Activated T-helper 1 cell treated with anti-CD3 and anti-CD28 coated beads, Interleukin-2, amount 50 U/mL, for 16 hours (primary cell): ENCODE measurements around the gene PPCDC.

ENCODE experiments used
- DNase-seq, 2 donors: peaks; one replicate each; pipeline ENCODE4 v3.0.0-alpha.2; 2020; ENCODE audit warnings: low read depth in 1 of 2, low spot score in 1 of 2

The PPCDC gene, protein sequence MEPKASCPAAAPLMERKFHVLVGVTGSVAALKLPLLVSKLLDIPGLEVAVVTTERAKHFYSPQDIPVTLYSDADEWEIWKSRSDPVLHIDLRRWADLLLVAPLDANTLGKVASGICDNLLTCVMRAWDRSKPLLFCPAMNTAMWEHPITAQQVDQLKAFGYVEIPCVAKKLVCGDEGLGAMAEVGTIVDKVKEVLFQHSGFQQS

DNA sequence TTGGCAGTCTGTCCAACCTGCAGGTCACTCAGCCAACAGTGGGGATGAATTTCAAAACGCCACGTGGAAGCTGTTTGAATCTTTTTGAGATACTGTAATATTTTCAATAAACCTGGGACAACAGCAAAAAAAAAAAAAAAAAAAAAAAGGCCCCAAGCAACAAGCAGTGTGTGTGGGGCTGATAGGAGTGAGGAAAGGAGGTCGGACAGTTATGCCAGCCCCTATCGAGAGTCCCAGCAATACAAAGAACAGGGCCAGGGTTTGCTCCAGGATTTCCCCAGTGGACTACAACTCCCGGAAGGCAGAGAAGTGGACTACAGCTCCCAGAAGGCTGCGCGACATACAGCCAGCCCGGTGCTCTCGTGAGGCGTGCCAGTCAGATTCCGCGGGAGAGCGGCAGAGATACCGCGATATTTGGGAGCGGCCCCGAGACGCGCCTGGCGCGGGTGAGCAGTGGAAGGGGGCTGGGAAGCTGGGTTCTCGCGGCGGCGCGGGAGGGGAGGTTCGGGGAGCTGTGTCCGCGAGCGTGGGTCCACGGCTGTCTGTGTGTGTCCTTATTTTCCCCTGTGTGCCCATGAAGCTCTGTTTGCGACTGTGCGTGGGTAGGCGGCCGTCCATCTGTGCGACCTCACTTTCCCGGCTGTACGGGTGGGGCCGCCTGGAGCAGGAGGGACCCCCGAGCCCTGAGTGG is at the start of gene PPCDC:
Gene PPCDC, plus strand, starts transcription at position 410 of the 691 bp plus-strand sequence. CDS start 4,729 bp downstream, outside the sequence.
- peak; percentile 80 to 83 for DNase-seq

GRCh38 chr15:74976159-74976558 is 47.2 kb upstream of the PPCDC start:
- DNase-seq = no peak

- DNase-seq = no peak
These were observed 45.8 kb upstream of the PPCDC start for GRCh38 chr15:74977599-74977998.

DNA sequence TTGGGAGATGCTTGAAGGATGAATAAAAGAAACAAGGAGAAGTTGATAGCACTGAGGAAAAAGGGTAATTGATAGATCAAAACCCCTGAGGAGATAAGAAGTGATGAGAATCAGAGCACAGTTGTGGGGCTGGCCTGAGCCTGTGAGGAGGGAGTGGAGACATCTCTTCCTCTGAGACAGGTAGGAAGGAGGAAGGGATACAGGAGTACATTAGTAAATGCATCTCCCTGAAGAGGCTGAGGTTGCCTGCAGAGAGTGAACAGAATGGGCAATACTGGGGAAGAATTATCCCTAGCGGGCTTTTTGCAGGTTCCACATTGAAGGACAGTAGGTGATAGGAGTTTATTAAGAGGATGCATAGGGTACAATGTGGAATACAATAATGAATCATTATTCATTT is 45.3 kb upstream of the PPCDC start:
- no peak for DNase-seq

DNA sequence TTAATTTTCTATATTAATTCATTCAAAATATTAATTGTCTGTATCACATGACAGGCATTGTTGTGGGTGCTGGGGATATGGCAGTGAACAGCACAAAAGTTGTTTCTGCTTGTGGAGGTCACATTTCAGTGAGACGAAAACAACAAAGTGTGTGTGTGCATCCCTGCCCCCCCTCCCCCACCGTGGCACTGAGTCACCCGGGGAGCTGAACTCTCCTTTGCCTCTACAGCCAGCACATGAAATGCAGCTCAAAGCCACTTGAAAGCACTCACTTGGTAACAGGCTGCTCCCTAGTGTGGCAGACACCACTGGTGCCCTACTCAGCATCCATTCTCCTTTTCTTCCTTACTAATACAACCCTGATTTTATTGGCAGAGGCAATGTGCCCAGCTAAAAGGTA is 44.9 kb upstream of the PPCDC start:
- DNase-seq = no peak

GRCh38 chr15:74982183-74982582 is 41.2 kb upstream of the PPCDC start:
- DNase-seq = no peak

DNA sequence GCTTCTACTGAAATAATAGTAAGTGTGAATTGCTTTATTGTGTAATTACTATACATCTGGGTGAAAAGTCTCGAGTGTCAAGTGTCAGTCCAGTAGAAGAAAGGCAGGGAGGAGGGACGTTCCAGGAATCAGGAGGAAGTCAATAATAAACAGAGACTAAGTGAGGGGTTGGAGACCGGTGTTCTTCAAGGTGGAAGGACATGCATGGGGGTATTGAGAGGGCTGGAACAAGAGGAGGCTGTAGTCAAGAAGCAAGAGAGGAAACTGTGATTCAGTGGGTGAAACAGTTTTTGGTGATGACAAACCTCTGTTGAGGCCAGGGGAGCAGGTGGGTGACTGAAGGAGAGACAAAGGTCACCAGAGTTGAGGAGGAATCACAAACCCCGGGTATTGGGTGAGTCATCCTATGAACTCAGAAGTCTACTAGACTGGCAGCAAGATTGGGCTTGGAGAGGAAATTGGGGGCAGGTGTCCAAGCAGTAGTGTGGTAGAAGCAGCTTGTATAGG is 39.6 kb upstream of the PPCDC start:
- DNase-seq = peak in 1 of 2 donors; percentile 8

DNA sequence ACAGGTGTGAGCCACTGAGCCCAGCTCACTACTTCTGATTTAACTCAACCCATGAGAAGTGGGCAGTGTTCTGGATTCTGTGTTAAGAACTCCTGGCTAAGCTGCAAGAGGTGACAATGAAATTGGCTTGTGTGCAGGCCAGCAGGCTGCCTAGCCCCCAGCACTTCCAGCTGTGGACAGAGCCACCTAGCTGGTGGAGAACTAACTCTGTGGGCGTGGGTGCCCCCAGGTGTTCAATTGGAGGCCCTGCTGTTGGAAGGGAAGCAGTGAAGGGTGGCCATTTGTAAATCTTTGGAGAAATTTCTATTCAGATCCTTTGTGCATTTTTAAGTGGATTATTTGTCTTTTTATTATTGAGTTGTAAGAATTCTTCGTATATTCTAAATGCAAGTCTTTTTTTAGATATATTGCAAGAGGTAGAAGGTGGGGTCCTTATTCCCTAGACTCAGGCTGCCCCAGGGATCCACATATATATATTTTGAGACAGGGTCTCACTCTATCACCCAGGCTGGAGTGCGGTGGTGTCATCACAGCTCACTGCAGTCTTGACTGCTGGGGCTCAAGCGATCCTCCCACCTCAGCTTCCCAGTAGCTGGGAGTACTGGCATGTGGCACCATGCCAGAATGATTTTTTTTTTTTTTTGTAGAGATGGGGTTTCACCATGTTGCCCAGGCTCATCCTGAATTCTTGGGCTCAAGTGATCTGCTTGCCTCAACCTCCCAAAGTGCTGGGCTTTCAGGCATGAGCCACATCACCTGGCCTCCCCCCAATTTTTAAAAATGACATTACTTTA is 35.2 kb upstream of the PPCDC start:
- no peak for DNase-seq

DNA sequence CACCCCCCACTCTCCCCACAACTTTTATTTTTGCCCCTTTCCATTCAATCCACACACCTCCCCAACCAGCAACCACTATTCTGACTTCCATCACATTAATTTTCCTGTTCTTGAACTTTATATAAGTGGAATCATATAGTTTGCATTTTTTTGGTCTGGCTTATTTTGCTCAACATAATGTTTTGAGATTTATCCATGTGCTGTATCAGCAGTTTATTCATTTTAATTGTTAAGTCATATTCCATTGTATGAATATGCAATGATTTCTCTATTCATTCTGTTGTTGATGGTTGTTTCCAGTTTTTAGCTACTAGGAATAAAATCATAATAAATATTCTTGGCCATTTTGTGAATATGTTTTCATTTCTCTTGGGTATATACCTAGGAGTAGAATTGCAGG is 33.9 kb upstream of the PPCDC start:
- no peak for DNase-seq

DNA sequence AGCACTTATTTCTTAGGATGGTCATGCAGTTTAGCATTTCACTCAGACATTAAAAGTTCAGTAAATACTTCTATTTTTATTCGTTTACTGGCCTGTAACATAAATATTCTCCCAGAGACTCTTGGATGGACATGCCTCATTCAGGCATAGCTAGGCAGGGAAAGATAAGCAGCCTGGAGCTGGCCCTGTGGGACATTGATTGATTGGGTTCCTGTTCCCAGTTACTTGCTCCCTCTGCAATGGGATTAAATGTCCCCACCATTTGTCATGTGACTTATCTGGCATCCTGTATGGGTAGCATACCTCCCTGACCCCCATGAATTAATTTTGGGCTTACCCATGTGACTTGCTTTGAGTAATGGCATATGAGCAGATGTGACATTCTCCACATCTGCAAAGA is 30.8 kb upstream of the PPCDC start:
- DNase-seq = no peak

DNA sequence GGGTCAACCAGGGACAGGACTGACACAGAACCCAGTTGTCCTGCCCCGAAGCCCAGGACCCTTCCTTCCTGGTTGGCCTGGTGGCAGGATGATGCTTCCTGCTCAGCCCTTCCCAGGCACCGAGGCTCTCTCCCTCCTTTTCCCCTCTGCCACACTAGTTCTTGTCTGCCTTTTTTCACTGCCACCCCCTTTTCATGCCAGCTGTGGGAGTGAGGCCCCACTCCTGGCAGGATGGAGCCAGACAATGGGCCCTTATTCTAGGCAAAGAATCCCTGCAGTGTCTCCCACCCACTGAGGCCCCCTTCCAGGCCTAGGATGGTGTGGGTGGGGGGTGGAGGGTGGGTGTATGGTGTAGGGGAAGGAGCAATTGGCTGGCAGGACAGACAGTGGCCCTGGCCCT is 29.2 kb upstream of the PPCDC start:
- no peak for DNase-seq

GRCh38 chr15:74994685-74995084 is 28.7 kb upstream of the PPCDC start:
- DNase-seq = no peak

GRCh38 chr15:74995182-74995778 is 28.1 kb upstream of the PPCDC start, which contains the start of gene SCAMP5:
Gene SCAMP5, plus strand, starts transcription at chr15:74995563. Its CDS starts 16,277 bp downstream, at chr15:75011840.
- DNase-seq = peak; percentile 78 to 83

GRCh38 chr15:74995779-74996765 is 27.3 kb upstream of the PPCDC start:
- DNase-seq = no peak

GRCh38 chr15:74997141-74997540 is 26.2 kb upstream of the PPCDC start:
- no peak for DNase-seq

DNA sequence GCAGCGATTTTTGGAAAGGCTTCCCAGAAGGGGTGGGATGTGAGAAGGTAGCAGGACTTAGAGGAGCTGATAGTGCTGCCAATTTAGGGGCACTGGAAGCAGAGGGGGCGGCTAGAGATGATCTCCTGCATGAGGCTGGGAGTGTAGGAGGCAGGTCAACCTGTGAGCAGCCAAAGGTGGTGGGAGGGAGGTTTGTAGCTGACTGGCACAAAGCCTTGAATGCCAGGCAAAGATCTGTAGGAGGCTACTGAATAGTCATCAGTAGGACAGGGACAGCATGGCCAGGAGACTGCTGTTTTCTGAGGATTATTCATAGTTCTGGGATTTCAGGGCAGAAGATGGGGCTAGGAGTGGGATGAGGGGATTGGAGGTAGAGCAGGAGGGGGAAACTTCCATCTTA is 25.8 kb upstream of the PPCDC start:
- no peak for DNase-seq

DNA sequence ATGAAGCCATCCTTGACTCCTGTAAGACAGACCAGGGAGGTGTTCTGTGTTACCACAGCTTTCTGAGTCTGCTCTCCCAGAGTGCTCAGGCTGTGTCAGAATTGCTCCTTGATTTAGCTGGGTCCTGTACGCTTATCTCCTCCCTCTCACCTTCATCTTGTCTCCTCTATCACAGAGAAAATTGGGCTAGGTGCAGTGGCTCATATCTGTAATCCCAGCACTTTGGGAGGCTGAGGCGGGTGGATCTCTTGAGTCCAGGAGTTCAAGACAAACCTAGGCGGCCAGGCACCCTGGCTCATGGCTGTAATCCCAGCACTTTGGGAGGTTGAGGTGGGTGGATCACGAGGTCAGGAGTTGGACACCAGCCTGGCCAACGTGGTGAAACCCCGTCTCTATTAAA is 22.1 kb upstream of the PPCDC start:
- DNase-seq = no peak

- no peak for DNase-seq
These were observed 21.0 kb upstream of the PPCDC start for GRCh38 chr15:75002398-75002797.

DNA sequence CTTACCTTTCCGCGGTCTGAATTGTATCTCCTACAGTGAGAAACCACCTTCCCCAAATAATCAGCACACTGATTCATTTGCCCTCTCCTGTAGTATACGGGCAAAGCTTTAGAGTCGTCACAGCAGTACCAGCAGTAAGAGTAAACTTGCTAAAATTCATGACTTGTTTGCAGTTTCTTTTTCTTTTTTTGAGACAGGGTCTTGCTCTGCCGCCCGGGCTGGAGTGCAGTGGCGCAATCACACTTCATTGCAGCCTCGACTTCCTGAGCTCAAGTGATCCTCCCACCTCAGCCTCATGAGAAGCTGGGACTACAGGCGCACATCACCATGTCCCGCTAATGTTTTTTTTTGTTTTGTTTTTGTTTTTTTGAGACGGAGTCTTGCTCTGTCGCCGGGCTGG is 16.2 kb upstream of the PPCDC start:
- no peak for DNase-seq

DNA sequence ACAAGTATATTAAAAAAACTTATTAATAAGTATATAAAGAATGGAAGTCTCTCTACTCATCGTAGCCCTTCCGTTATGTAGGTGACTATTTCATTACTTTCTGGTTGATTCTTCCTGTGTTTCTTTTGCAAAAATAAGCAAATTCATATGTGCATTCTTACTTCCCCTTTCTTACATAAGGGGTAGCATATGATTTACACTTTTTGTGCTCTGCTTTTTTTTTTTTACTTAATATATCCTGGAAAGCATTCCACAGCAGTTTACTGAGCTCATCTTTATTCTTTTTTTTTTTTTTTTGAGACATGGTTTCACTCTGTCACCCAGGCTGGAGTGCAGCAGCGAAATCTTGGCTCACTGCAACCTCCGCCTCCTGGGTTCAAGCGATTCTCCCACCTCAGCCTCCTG is 15.2 kb upstream of the PPCDC start:
- DNase-seq = no peak
